ENCODE results near the gene RTTN. TPM values are rescaled to one million over a fixed set of nuclear protein-coding genes. Genes with fewer than 3 reads are reported as not detected.

The RTTN gene
- total and polyA plus RNA-seq, 2 donors (not counting 3 experiments of a cell fraction or from before 2014, with no cell fraction given) = 3.1 to 17.4 TPM

GRCh38 chr18:69980982-69981804 lies 224.3 kb downstream of the RTTN start:
- no peaks in the 10 kb centered on the region for H3K79me2 ChIP-seq (ENCODE audit: control insufficient read depth, insufficient read depth, low read length)
- no peaks in the 10 kb centered on the region for H3K36me3 ChIP-seq (ENCODE audit: control insufficient read depth in 2 of 2, extremely low read depth in 1 of 2, insufficient read depth in 2 of 2, low read length in 2 of 2)
- no peak overlapping the region for H3K4me3 ChIP-seq (replicated peaks in 1 of 3; ENCODE audit: insufficient read depth in 1 of 3, low read depth in 1 of 3, low read length in 3 of 3)
- no peak overlapping the region for H3K4me2 ChIP-seq (ENCODE audit: insufficient read depth, low read length)
- no peaks in the 10 kb centered on the region for H3K9me1 ChIP-seq (replicated peaks; ENCODE audit: control insufficient read depth, extremely low read depth, insufficient read depth, low read length)
- no TSS peak for BruUV-seq (replicated peaks)
- ChIA-PET CTCF (no interaction called here), POLR2A (no interaction called here)
- no peaks in the 10 kb centered on the region for H4K20me1 ChIP-seq (replicated peaks; ENCODE audit: control insufficient read depth, extremely low read depth, insufficient read depth, low read length)
- no peaks in the 10 kb centered on the region for H3K4me1 ChIP-seq (ENCODE audit: control insufficient read depth, extremely low read depth, insufficient read depth, low read length)
- dilution Hi-C loops (cut with MboI; ENCODE audit: extremely low pct_ligation_motif_present, low sequenced_read_pairs) (no loop called here), intact Hi-C loops (cut with micrococcal nuclease) (no loop called here)
- TF ChIP-seq, protein P1, sequence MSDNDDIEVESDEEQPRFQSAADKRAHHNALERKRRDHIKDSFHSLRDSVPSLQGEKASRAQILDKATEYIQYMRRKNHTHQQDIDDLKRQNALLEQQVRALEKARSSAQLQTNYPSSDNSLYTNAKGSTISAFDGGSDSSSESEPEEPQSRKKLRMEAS (IDR thresholded peaks at IDR 0.05; ENCODE audit: insufficient read depth, insufficient read length) = no peak
- TF ChIP-seq FOS (IDR thresholded peaks at IDR 0.05; ENCODE audit: borderline replicate concordance, insufficient read depth, low read length) (no peak), GATA2 (IDR thresholded peaks at IDR 0.05; ENCODE audit: insufficient read depth, insufficient read length, low read depth, low read length) (no peak), CTCF (IDR thresholded peaks at IDR 0.05; ENCODE audit: extremely low read depth in 1 of 2, insufficient read depth in 1 of 2, low read depth in 1 of 2, low read length in 2 of 2) (no peak), JUN (IDR thresholded peaks at IDR 0.05; ENCODE audit: borderline replicate concordance, insufficient read depth, insufficient read length, low read depth) (no peak), EZH2 (IDR thresholded peaks at IDR 0.05; ENCODE audit: borderline replicate concordance, low read depth, low read length, severe bottlenecking) (no peak), POLR2A (IDR thresholded peaks at IDR 0.05; ENCODE audit: low read depth, low read length) (no peak)
- no peak overlapping the region for H2AFZ ChIP-seq (ENCODE audit: low read depth, low read length)
- no peaks in the 10 kb centered on the region for H3K27me3 ChIP-seq (ENCODE audit: control insufficient read depth in 2 of 2, insufficient read depth in 2 of 2, low read length in 2 of 2)
- DNase-seq (ENCODE audit: low read depth, low spot score) = no peak
- no peaks in the 10 kb centered on the region for H3K9me3 ChIP-seq (replicated peaks; ENCODE audit: control insufficient read depth, insufficient read depth, low read length)
- FAIRE-seq = no peak
- no peak overlapping the region for H3K9ac ChIP-seq (replicated peaks; ENCODE audit: extremely low read depth, insufficient read depth, low read length)
- no peak overlapping the region for H3K27ac ChIP-seq (ENCODE audit: insufficient read depth, low read depth, low read length)
